Fibroblast of mammary gland (primary cell): ENCODE results near the gene HIPK2.

ENCODE experiments used
- DNase-seq: peaks from one replicate; pipeline ENCODE4 v3.0.0-alpha.2; 2010; ENCODE audit warnings: low read depth
- H3K4me3 ChIP-seq: 2 replicates; pipeline ENCODE4 v1.5.1; 2011; ENCODE audit warnings: low read depth, mild to moderate bottlenecking, low read length, moderate library complexity; ENCODE audit not compliant: control insufficient read depth
- TF ChIP-seq, protein P1 (sequence below): conservative IDR thresholded peaks from 2 replicates; pipeline ENCODE4 v1.5.1; 2011; ENCODE audit warnings: low read depth, low read length, inconsistent platforms; ENCODE audit not compliant: control insufficient read depth, insufficient read depth

The HIPK2 gene

DNA sequence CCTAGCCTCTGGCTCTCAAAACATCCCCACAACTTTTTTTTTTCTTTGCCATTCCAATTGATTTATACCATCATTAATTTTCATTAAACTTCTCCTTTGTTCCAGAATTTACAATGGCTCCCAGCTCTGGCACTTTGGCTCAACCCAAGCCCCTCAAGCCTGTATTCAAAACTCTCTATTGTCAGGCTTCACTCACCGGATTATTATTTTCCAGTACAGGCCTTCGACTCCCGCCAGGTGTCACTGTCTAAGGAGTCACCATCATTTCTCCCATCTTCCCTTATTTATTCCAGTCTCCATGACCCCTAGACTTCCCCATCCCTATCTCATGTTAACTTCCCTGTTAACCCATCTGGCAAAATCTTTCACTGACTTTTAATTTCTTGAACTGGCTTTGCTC, 67.8 kb downstream of the HIPK2 start:
- H3K4me3 ChIP-seq = no peak overlapping the region
- DNase-seq = no peak
- TF ChIP-seq, protein P1, sequence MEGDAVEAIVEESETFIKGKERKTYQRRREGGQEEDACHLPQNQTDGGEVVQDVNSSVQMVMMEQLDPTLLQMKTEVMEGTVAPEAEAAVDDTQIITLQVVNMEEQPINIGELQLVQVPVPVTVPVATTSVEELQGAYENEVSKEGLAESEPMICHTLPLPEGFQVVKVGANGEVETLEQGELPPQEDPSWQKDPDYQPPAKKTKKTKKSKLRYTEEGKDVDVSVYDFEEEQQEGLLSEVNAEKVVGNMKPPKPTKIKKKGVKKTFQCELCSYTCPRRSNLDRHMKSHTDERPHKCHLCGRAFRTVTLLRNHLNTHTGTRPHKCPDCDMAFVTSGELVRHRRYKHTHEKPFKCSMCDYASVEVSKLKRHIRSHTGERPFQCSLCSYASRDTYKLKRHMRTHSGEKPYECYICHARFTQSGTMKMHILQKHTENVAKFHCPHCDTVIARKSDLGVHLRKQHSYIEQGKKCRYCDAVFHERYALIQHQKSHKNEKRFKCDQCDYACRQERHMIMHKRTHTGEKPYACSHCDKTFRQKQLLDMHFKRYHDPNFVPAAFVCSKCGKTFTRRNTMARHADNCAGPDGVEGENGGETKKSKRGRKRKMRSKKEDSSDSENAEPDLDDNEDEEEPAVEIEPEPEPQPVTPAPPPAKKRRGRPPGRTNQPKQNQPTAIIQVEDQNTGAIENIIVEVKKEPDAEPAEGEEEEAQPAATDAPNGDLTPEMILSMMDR = no peak

DNA sequence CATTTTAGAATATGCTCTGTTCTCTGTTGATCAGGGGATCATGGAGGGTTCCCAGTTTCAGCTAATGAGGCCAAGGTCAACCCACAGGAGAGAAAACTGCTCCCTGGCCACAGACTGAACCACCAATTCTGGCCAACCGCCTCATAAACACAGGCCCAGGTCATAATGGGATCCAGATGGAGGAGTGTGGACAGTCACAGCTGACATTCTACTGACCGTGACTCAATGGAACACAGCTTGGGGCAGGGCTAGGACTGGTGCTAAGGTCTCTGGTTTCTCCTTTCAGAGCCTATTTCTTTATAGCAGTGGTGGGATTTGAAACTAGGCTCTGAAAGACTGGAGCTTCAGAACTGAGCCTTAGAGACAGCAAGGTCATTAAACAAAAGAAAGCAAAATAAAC, 68.3 kb downstream of the HIPK2 start:
- TF ChIP-seq, protein P1 = no peak
- peak; percentile 97 for DNase-seq
- H3K4me3 ChIP-seq = no peak overlapping the region

DNA sequence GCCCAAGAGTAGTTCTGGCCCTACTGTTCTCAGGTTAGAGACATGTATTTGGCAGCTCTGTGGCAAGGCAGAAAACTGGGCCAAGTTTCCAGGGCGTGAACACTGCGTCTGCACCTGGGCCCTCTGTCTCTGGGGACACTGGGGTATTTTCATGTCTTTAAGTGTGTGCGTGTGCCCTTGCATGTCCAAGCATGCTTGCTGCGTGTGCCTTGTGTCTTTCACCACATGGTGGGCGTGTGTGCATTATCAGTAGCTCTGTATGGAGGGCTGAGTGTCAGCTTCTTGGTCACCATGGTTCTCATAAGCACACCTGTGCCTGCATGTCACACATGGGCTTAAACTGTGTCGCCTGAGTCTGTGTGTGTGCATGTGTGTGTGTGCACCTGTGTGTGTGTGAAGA, 69.3 kb downstream of the HIPK2 start:
- no peak for DNase-seq
- TF ChIP-seq, protein P1 = no peak
- no peak overlapping the region for H3K4me3 ChIP-seq

DNA sequence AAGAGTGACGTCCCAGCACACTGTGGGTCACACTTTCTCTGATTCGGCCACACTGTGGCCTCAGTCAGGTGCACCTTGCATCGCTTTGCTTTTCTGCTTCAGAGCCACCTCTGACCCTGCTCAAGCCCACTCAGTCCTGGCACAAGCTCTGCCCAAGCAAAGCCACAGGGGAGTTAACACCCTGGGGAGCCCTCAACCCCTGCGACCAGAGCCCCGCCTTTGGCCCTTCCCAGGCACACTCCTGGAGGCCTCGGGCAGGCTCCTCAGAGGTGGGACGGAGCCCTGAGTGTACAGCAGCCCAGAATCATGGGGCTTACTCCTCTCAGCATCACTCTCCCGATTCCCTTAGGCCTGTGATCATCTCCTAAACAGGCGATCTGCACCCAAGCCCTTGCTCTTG, 71.0 kb downstream of the HIPK2 start:
- DNase-seq = no peak
- TF ChIP-seq, protein P1 = no peak
- H3K4me3 ChIP-seq = no peak overlapping the region

DNA sequence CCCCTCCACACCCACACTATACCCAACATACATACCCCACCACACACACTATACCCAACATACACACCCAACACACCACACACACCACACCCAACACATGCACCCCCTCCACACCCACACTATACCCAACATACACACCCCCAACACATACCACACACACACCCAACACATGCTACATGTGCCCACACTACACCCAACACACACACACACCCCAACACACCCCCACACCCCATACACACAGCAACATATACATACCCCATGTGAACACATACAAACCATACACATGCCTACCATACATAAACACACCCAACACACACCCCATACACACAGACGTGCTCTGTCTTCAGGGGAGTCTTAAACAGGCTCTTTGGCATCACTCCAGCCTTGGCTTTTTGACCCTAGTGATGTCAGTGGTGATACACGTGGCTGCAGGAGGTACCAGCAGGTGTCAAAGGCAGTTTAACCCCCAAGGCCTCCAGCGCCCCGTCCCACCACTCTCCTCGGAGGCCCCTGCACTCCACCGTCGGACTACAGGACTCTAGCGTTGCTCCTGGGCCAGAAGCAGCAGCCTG, 73.4 kb downstream of the HIPK2 start:
- no peak for DNase-seq
- H3K4me3 ChIP-seq = no peak overlapping the region
- TF ChIP-seq, protein P1 = no peak

DNA sequence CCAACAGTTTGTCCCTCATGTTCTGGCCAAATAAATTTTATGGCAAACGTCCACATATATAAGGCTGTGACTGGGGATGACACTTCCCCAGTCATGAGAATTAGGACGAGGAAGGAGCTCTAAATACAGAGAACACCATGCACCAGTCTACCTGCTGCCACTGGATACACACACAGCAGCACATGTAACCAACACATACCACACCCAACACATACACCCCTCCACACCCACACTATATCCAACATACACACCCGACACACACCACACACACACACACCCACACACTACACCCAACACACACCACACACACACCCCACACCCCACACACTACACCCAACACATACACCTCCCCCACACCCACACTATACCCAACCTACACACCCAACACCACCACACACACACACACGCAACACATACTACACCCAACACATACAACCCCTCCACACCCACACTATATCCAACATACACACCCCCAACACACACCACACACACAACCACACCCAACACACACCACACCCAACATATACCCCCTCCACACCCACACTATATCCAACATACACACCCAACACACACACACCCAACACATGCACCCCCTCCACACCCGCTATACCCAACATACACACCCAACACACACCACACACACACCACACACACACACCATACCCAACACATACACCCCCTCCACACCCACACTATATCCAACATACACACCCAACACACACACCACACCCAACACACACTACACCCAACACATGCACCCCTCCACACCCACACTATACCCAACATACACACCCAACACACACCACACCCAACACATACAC, 74.1 kb downstream of the HIPK2 start:
- DNase-seq = no peak
- TF ChIP-seq, protein P1 = no peak

More for the DNA sequence above, 74.1 kb downstream of the HIPK2 start:
- no peak overlapping the region for H3K4me3 ChIP-seq
